Gastroesophageal sphincter (tissue), 3 donors: ENCODE results near the gene ADAM12.

ENCODE experiments used
- CTCF ChIP-seq, 4 experiments: fragments of 200-600 bp in 2 of 4; fragments of 450-650 bp in 2 of 4; sonication (generic) in 1 of 4; IDR thresholded peaks; one replicate each; pipeline ENCODE4 v1.5.1; 2017 to 2019; ENCODE audit warnings: antibody characterized with exemption in 4 of 4, mild to moderate bottlenecking in 2 of 4, moderate library complexity in 2 of 4
- POLR2A ChIP-seq, 2 donors: fragments of 450-650 bp; IDR thresholded peaks; one replicate each; pipeline ENCODE4 v1.6.1; 2017; ENCODE audit warnings: antibody characterized with exemption in 2 of 2, mild to moderate bottlenecking in 2 of 2, moderate library complexity in 1 of 2
- POLR2AphosphoS5 ChIP-seq: sonication (generic); formaldehyde crosslinking; IDR thresholded peaks from one replicate; pipeline ENCODE4 v1.6.1; 2017; ENCODE audit warnings: antibody characterized with exemption

GRCh38 chr10:126022841-126023240 lies 365.4 kb downstream of the ADAM12 start:
- TF ChIP-seq CTCF (IDR thresholded peaks at IDR 0.05) (no peak), POLR2AphosphoS5 (no peak), POLR2A (IDR thresholded peaks at IDR 0.05) (no peak)
